ENCODE data around the gene SPINK14. TPM values are rescaled to one million over a fixed set of nuclear protein-coding genes. Genes with fewer than 3 reads are reported as not detected.

The SPINK14 gene
- total RNA-seq, 1 donor from 2014 or later: not detected

DNA sequence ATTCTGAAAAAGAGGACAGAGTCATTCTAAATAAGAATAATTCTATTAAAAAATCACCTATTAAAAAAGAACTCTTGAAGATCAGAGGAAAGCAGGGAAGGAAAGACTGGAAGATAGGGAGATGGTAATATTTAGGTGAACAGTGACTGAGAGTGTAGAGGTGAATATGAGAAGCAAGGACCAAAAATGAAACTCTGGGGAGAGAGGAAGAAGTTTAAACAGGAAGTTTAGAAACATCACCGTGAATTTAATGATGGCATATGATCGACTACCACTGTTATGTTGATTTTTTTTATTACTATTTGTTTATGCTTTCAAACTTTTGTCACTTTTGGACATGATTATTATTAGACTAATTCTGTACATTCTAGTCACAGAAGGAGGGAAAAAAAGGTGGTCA lies 32.8 kb downstream of the SPINK14 start:
- no peak for DNase-seq

DNA sequence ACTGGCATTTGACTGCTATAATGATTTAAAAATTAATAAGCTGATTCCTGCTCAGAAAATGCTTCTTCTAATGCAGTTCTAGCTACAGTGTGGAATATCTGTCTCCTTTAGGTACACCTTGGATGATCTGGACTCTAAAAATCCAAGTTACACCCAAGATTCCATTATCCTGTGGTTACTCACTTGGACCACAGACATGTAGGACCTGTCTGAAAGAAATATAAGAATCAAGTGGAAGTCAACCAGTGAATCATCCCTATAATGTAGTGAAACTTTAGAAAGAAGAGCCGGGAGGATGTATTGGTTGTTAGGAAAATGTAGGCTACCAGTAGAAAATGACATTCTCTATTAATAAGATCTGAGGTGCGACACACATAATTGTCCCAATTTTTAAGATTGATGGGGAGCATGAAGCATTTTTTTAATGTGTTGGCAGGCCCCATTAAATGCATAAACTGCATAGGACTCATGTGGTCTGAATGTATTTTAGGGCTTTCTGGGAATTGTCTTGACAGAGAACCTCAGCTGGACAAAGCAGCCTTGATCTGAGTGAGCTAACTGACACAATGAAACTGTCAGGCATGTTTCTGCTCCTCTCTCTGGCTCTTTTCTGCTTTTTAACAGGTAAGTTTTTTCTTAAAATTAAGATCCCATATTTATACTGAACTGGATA lies 34.3 kb downstream of the SPINK14 start, which contains the start of gene SPINK6:
SPINK6 (plus strand) TSS at position 512 of the 673 bp plus-strand sequence; CDS start at position 567, 55 bp downstream.
- DNase-seq: no peak

DNA sequence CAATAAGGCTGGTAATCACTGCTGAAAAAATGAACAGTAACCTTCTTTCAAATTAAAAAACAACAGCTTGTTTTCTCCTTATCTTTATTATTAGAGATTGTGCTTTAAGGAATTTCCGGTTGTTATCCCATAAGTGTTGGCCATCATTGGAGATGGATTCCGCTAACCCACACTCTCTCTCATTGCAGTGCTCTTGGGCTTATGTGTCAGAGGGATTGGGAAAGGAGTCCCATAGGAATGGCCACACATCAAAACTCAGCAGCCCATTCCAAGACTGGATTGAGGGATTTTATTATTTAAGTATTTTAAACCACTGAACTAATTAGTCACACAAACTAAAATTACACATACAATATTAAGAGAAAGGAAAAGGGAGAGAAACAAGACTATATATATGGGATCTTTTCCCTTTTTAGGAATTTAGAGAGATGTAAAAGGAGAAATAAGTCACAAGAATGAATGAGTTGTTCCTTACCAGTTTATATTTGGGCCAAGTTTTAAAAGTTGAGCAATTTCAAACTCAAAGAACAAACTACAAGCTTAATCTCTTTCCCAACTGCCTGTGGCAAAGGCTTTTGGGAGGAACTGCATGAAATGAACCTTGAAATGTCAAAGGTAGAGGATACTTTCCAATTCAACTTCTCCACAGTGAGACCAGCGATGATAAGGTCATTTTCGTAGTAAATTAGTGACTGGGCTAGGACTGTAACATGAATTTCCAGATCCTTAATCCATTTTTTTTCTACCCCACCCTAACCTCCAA lies 36.9 kb downstream of the SPINK14 start:
- no peak for DNase-seq

DNA sequence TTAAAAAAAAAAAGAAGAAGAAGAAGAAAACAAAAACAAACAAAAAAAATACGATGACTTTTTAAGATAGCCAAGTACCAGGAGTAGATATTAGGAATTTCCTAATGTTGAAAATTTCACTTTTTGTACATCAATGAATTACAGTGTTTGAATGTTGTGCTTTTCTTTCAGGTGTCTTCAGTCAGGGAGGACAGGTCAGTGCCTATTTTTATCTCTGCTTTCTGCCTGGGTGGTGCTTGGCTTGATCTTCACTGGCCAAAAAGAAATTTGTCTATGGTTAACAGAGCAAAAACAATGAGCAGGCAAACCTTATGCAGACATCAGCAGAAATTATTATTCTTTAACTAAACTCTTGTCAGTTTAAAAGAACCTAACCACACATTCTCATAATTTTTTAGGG lies 37.5 kb downstream of the SPINK14 start:
- no peak for DNase-seq

GRCh38 chr5:148206620-148207019 lies 38.3 kb downstream of the SPINK14 start:
- no peak for DNase-seq

DNA sequence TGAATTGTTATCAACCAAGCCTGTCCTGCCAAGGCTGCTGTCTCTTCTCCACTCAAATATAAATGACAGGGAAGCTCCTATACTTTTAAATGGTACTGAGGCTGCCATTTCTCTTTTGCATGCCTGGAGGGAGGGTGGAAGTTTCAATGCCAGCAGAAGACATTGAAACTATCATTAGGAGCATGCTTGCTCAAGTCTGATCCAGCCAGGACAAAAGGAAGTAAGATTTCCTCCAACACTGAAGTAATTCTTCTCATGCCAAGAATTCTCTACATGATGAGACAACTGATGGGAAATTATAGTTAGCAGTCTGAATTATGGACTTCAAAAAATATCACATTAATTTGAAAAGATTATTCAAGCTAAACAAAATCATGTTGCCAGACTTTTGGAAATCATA lies 39.9 kb downstream of the SPINK14 start:
- DNase-seq: no peak

GRCh38 chr5:148209151-148209770 lies 40.9 kb downstream of the SPINK14 start:
- DNase-seq: no peak

DNA sequence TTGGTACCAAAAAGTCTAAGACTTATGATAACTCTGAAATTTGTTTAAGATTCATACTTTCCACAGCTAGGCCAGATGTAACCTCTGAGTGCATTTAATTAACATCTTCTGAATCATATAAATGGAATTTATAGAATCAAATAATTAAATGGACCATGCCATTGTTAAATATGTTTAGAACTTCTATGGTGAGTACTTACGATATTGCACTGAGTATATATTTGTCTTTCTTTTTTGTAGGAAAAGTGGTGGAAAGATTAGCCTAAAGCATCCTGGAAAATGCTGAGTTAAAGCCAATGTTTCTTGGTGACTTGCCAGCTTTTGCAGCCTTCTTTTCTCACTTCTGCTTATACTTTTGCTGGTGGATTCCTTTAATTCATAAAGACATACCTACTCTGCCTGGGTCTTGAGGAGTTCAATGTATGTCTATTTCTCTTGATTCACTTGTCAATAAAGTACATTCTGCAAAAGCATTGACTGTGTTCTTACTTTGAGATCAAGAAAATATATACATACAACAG lies 46.4 kb downstream of the SPINK14 start:
- DNase-seq: peak; percentile 9

DNA sequence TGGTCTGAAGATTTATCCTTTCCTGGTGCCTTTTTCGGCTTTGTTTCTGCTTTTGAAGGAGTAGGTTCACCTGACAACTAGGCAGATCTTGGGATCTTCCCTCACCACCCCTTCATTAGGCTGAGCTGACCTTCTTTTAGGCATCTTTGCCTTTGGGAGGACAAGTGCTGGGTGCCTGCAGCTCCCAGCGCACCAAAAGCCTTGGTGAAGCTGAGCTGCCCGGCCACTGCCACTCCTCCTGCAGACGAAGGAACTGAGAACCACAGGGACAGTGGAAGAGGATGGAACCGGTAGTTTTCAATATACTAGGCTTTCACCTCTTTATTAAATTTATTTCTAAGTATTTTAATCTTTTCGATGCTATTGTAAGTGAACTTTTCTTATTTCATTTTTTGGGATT lies 53.2 kb downstream of the SPINK14 start:
- no peak for DNase-seq

GRCh38 chr5:148224117-148224742 lies 55.9 kb downstream of the SPINK14 start:
- DNase-seq: no peak

Small RNAs within 50 kb of the gene (small RNA-seq; reads per million reads assigned to genes)
- gene HMGN1P16 (ENCODE audit: low replicate concordance): not detected

Other genes with a start within 250 kb of the SPINK14 start
- 31.5 TPM for gene SPINK5, start 104.6 kb upstream of the SPINK14 start, total RNA-seq
- gene SPINK6, start 34.5 kb downstream of the SPINK14 start, total RNA-seq: not detected
- gene MARCOL, start 70.0 kb downstream of the SPINK14 start, total RNA-seq: not detected
- not detected for gene SPINK13, start 100.2 kb downstream of the SPINK14 start, total RNA-seq
- gene SPINK7, start 143.9 kb downstream of the SPINK14 start, total RNA-seq: not detected
- not detected for gene SPINK9, start 167.0 kb downstream of the SPINK14 start, total RNA-seq
- 52.2 TPM for gene FBXO38, start 215.4 kb downstream of the SPINK14 start, total RNA-seq

Data from tongue (tissue), 3 donors.